ENCODE results near the gene CCDC127. TPM values are rescaled to one million over a fixed set of nuclear protein-coding genes. Genes with fewer than 3 reads are reported as not detected.
"Not testable (repeated sequence)": the region's sequence is repeated elsewhere in the genome, so short reads cannot be mapped to it uniquely, and the experiment has no call there.

The CCDC127 gene
- total RNA-seq, 1 donor from 2014 or later, result 11.9 TPM

- Mint-ChIP-seq H3K9me3 (no peaks in the 10 kb centered on the region), H3K4me3 (no peak overlapping the region), H3K36me3 (ENCODE audit: low read depth) (peaks cover 16% of the 10 kb centered on the region), H3K27ac (ENCODE audit: unreplicated experiment) (no peak overlapping the region), H3K4me1 (peaks cover 21% of the 10 kb centered on the region), H3K27me3 (ENCODE audit: low read depth) (no peaks in the 10 kb centered on the region)
- no peak for DNase-seq (ENCODE audit: low read depth, low spot score)
- no peak for TF ChIP-seq CTCF (conservative IDR thresholded peaks at IDR 0.05)
Measured at GRCh38 chr5:223791-224190, 5.8 kb upstream of the CCDC127 start.

GRCh38 chr5:222951-223715, 5.2 kb upstream of the CCDC127 start:
- Mint-ChIP-seq H3K36me3 (ENCODE audit: low read depth) (peaks cover 16% of the 10 kb centered on the region), H3K4me1 (peaks cover 21% of the 10 kb centered on the region), H3K4me3 (peak overlapping the region; percentile 61)
- not testable (repeated sequence) for H3K9me3 Mint-ChIP-seq; H3K27ac Mint-ChIP-seq (ENCODE audit: unreplicated experiment); H3K27me3 Mint-ChIP-seq (ENCODE audit: low read depth); DNase-seq (ENCODE audit: low read depth, low spot score)

GRCh38 chr5:219991-220390, 2.0 kb upstream of the CCDC127 start:
- Mint-ChIP-seq H3K9me3 (no peaks in the 10 kb centered on the region), H3K27me3 (ENCODE audit: low read depth) (no peaks in the 10 kb centered on the region), H3K4me1 (peaks cover 37% of the 10 kb centered on the region), H3K27ac (ENCODE audit: unreplicated experiment) (no peak overlapping the region), H3K4me3 (peak overlapping the region; percentile 97), H3K36me3 (ENCODE audit: low read depth) (peaks cover 3% of the 10 kb centered on the region)
- TF ChIP-seq CTCF (conservative IDR thresholded peaks at IDR 0.05), result no peak
- no peak for DNase-seq (ENCODE audit: low read depth, low spot score)

GRCh38 chr5:219460-219863, 1.5 kb upstream of the CCDC127 start:
- H3K9me3 Mint-ChIP-seq, result no peaks in the 10 kb centered on the region
- TF ChIP-seq CTCF (conservative IDR thresholded peaks at IDR 0.05), result no peak
- peaks cover under 1% of the 10 kb centered on the region for H3K36me3 Mint-ChIP-seq (ENCODE audit: low read depth)
- DNase-seq (ENCODE audit: low read depth, low spot score), result no peak
- no peak overlapping the region for H3K27ac Mint-ChIP-seq (ENCODE audit: unreplicated experiment)
- H3K4me3 Mint-ChIP-seq, result peak overlapping the region; percentile 97
- H3K4me1 Mint-ChIP-seq, result peaks cover 39% of the 10 kb centered on the region
- H3K27me3 Mint-ChIP-seq (ENCODE audit: low read depth), result no peaks in the 10 kb centered on the region

- no peaks in the 10 kb centered on the region for H3K27me3 Mint-ChIP-seq (ENCODE audit: low read depth)
- H3K36me3 Mint-ChIP-seq (ENCODE audit: low read depth), result peaks cover 2% of the 10 kb centered on the region
- H3K4me1 Mint-ChIP-seq, result peaks cover 39% of the 10 kb centered on the region
- no peaks in the 10 kb centered on the region for H3K9me3 Mint-ChIP-seq
- peak; percentile 15 for TF ChIP-seq CTCF (conservative IDR thresholded peaks at IDR 0.05)
- peak overlapping the region; percentile 87 for H3K27ac Mint-ChIP-seq (ENCODE audit: unreplicated experiment)
- H3K4me3 Mint-ChIP-seq, result peak overlapping the region; percentile 97
- DNase-seq (ENCODE audit: low read depth, low spot score), result peak; percentile 23
Measured at GRCh38 chr5:218457-219291, 721 bp upstream of the CCDC127 start.

GRCh38 chr5:216076-216475, 1.9 kb downstream of the CCDC127 start:
- not testable (repeated sequence) for H3K27me3 Mint-ChIP-seq (ENCODE audit: low read depth); DNase-seq (ENCODE audit: low read depth, low spot score); H3K27ac Mint-ChIP-seq (ENCODE audit: unreplicated experiment); H3K9me3 Mint-ChIP-seq; H3K36me3 Mint-ChIP-seq (ENCODE audit: low read depth)
- Mint-ChIP-seq H3K4me1 (peaks cover 31% of the 10 kb centered on the region), H3K4me3 (peak overlapping the region; percentile 81)

- H3K36me3 Mint-ChIP-seq (ENCODE audit: low read depth); H3K27me3 Mint-ChIP-seq (ENCODE audit: low read depth); DNase-seq (ENCODE audit: low read depth, low spot score); H3K27ac Mint-ChIP-seq (ENCODE audit: unreplicated experiment); H3K9me3 Mint-ChIP-seq: not testable (repeated sequence)
- peak overlapping the region; percentile 45 for H3K4me3 Mint-ChIP-seq
- peaks cover 33% of the 10 kb centered on the region for H3K4me1 Mint-ChIP-seq
Measured at GRCh38 chr5:215256-215655, 2.7 kb downstream of the CCDC127 start.

All from neural crest cell (in vitro differentiated cells).